ENCODE results near the gene DENND2A. TPM values are rescaled to one million over a fixed set of nuclear protein-coding genes. Genes with fewer than 3 reads are reported as not detected.

The DENND2A gene
- polyA plus RNA-seq, 3 donors, result not detected

DNA sequence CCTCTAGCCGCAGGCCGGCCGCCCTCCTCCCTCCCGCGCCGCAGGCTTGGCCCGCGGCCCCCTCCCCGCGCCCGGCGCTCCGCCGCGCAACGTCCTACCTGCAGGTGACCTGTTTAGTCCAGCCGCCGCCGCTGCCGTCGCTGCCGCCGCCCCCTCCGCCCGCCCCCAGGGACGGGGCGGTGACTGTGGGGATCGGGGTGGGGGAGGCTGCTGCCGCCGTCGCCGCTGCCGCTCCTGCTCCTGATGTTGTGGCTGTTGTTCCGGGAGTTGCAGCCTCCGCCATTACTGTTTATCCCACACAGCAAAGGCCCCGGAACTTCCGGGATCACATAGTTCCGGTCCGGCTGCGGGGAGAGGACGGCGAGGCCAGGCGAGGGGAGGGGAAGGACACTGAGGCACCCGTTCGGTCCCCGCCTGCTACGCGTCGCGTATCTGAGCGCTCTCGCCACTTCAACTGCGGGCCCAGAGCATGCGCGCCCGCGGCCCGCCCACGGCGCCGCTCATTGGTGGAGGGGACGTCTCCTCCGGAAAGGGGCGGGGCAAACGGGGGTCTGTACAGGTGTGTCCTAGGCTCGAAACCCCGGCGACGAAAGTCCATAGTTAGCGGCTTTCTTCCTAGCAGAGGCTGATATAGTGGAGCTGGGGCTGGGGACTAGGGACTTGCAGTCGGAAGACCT is 161.4 kb downstream of the DENND2A start, which contains the start of gene MKRN1:
Gene MKRN1 (minus strand): TSS at position 444 of the 677 bp plus-strand sequence. CDS start 161 bp downstream, at position 283.
- peaks cover 3 to 7% of the 10 kb centered on the region in 2 donors for H3K36me3 Mint-ChIP-seq
- peak within 1 kb of the TSS; percentile 89 to 96 for H3K27ac ChIP-seq (ENCODE audit: low read depth in 1 of 2, low read length in 2 of 2)
- DNase-seq, result peak; percentile 86 to 92 (median 89)
- intact Hi-C loops (cut with micrococcal nuclease), result loop anchor here (5.0 to 10.0 kb wide), 3 partner anchors 443 to 1114 kb away; partner anchors contain the start of genes BRAF (in 2 of the 2) and MRPS33 (in 1 of the 2)
- H3K79me2 ChIP-seq (ENCODE audit: insufficient read depth, low read length), result peaks cover 50% of the 10 kb centered on the region
- H3K9me3 Mint-ChIP-seq, result peaks cover 0 to 2% (median 0%) of the 10 kb centered on the region in 7 donors
- H3K27me3 ChIP-seq (ENCODE audit: control insufficient read depth in 2 of 2, insufficient read depth in 2 of 2, low read length in 2 of 2), result no peaks in the 10 kb centered on the region
- peaks cover 0 to 4% (median 0%) of the 10 kb centered on the region in 3 donors for H3K27me3 Mint-ChIP-seq (ENCODE audit: low read depth in 3 of 3)
- H3K4me1 ChIP-seq (ENCODE audit: control insufficient read depth in 1 of 2, insufficient read depth in 2 of 2, low read length in 2 of 2), result peaks cover 22% of the 10 kb centered on the region in 2 donors
- no peak for TF ChIP-seq CTCF (IDR thresholded peaks at IDR 0.05)
- H3K9me3 ChIP-seq (replicated peaks in 1 of 2; ENCODE audit: control insufficient read depth in 1 of 2, insufficient read depth in 1 of 2, low read length in 2 of 2), result no peaks in the 10 kb centered on the region
- H3K4me3 ChIP-seq (replicated peaks in 1 of 3; ENCODE audit: low read depth in 2 of 3, low read length in 3 of 3), result peak within 1 kb of the TSS; percentile 94 to 99 (median 96)
- peaks cover 29% of the 10 kb centered on the region for H3K4me1 Mint-ChIP-seq
- peaks cover 35% of the 10 kb centered on the region for H4K20me1 ChIP-seq (ENCODE audit: insufficient read depth, low read length)
- under 1% methylated on average over 66 of the region's 71 CpGs for WGBS (ENCODE audit: insufficient coverage)
- H3K27ac Mint-ChIP-seq, result peak within 1 kb of the TSS; percentile 91 to 98 (median 98)
- peak within 1 kb of the TSS; percentile 68 for H3K4me2 ChIP-seq (replicated peaks; ENCODE audit: extremely low read depth, low read length, poor library complexity, severe bottlenecking)
- H3K4me3 Mint-ChIP-seq, result peak within 1 kb of the TSS; percentile 97 to 99
- peak within 1 kb of the TSS; percentile 82 for H2AFZ ChIP-seq (ENCODE audit: insufficient read depth, low read depth, low read length, poor library complexity, severe bottlenecking)
- H3K36me3 ChIP-seq (replicated peaks in 1 of 2; ENCODE audit: control insufficient read depth in 1 of 2, insufficient read depth in 2 of 2, low read length in 2 of 2), result no peaks in the 10 kb centered on the region
- peak within 1 kb of the TSS; percentile 97 for H3K9ac ChIP-seq (ENCODE audit: insufficient read depth, low read length, poor library complexity, severe bottlenecking)

DNA sequence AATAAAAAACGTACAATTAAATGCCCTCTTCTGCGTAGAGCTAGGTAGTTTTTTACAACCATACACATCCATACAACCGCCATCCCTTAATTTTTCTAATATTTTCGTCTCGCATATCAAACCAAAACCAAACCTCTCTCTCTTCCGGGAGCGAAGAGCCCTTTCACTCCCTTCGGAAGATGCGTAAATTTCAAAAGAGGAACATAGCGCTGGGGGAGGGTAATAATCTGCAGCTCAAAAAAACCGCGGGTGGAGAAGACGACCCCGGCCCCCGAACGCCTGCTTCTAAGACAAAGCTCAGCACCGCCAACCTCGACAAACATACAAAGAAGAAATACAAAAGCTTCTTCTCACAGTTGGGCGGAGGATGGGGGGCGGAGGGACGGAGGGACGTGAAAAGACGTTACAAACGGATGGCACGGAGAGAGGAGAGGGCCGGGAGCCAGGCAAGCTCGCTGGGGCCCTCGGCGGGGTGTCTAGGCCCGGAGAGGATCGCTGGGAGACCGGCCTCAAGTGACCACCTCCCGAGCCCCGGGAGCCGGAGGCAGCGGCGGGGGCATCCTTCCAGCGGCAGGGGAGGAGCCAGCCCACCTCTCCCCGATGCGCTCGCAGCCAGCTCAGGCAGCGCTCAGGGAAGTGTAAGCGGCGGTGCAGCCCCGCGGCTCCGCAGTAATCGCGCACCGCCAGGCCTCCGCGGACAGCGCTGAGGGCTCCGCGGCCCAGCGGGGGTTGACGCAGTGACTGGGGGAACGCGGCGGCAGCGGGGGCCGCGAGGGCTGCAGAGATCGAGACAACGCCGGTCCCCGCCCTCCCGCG is 162.2 kb downstream of the DENND2A start:
- H3K27ac Mint-ChIP-seq, result peak overlapping the region; percentile 91 to 98 (median 98)
- Histone ChIP-seq H3K4me2 (replicated peaks; ENCODE audit: extremely low read depth, low read length, poor library complexity, severe bottlenecking) (peak overlapping the region; percentile 68), H3K9me3 (replicated peaks in 1 of 2; ENCODE audit: control insufficient read depth in 1 of 2, insufficient read depth in 1 of 2, low read length in 2 of 2) (no peaks in the 10 kb centered on the region), H3K79me2 (ENCODE audit: insufficient read depth, low read length) (peaks cover 57% of the 10 kb centered on the region), H3K36me3 (replicated peaks in 1 of 2; ENCODE audit: control insufficient read depth in 1 of 2, insufficient read depth in 2 of 2, low read length in 2 of 2) (no peaks in the 10 kb centered on the region), H3K4me1 (ENCODE audit: control insufficient read depth in 1 of 2, insufficient read depth in 2 of 2, low read length in 2 of 2) (peaks cover 22% of the 10 kb centered on the region in 2 donors), H3K27ac (ENCODE audit: low read depth in 1 of 2, low read length in 2 of 2) (peak overlapping the region; percentile 89 to 96), H3K9ac (ENCODE audit: insufficient read depth, low read length, poor library complexity, severe bottlenecking) (peak overlapping the region; percentile 97), H4K20me1 (ENCODE audit: insufficient read depth, low read length) (peaks cover 43% of the 10 kb centered on the region), H2AFZ (ENCODE audit: insufficient read depth, low read depth, low read length, poor library complexity, severe bottlenecking) (peak overlapping the region; percentile 82), H3K27me3 (ENCODE audit: control insufficient read depth in 2 of 2, insufficient read depth in 2 of 2, low read length in 2 of 2) (no peaks in the 10 kb centered on the region), H3K4me3 (replicated peaks in 1 of 3; ENCODE audit: low read depth in 2 of 3, low read length in 3 of 3) (peak overlapping the region; percentile 94 to 99 (median 96))
- intact Hi-C loops (cut with micrococcal nuclease), result loop anchor here (5.0 to 10.0 kb wide), 3 partner anchors 444 to 1114 kb away; partner anchors contain the start of genes BRAF (in 2 of the 2) and MRPS33 (in 1 of the 2)
- H3K4me3 Mint-ChIP-seq, result peak overlapping the region; percentile 92 to 98
- DNase-seq, result peak; percentile 57 to 69 (median 61)
- H3K36me3 Mint-ChIP-seq, result peaks cover 3 to 11% of the 10 kb centered on the region in 2 donors
- peaks cover 0 to 2% (median 0%) of the 10 kb centered on the region in 7 donors for H3K9me3 Mint-ChIP-seq
- no peak for TF ChIP-seq CTCF (IDR thresholded peaks at IDR 0.05)
- peaks cover 33% of the 10 kb centered on the region for H3K4me1 Mint-ChIP-seq
- WGBS (ENCODE audit: insufficient coverage), result under 1% methylated on average over 50 of the region's 69 CpGs
- peaks cover 0 to 2% (median 0%) of the 10 kb centered on the region in 3 donors for H3K27me3 Mint-ChIP-seq (ENCODE audit: low read depth in 3 of 3)

Measured in CD14-positive monocyte (primary cell).